HG03439 (cell line): Measurements from ENCODE around the gene PTPRE.
A peak's percentile ranks its signal among the peaks of the same experiment; 100 is the strongest.

Source experiments
- ATAC-seq: cut with Tn5 transposase; IDR thresholded peaks from one replicate; pipeline ENCODE4 v1.9.1; 2021; ENCODE audit warnings: mild to moderate bottlenecking, moderate library complexity; ENCODE audit not compliant: unreplicated experiment

Gene PTPRE

GRCh38 chr10:128040681-128041080 is 133.8 kb downstream of the PTPRE start:
- ATAC-seq: no peak

- ATAC-seq: no peak
These were observed 135.3 kb downstream of the PTPRE start for GRCh38 chr10:128042131-128042610.

- ATAC-seq: no peak
These were observed 136.5 kb downstream of the PTPRE start for GRCh38 chr10:128043259-128044045.

- ATAC-seq: no peak
These were observed 137.3 kb downstream of the PTPRE start for GRCh38 chr10:128044186-128044585.

GRCh38 chr10:128044961-128045832 is 138.3 kb downstream of the PTPRE start:
- ATAC-seq: no peak

- ATAC-seq: no peak
These were observed 138.9 kb downstream of the PTPRE start for GRCh38 chr10:128045833-128046120.

GRCh38 chr10:128046156-128046952 is 139.5 kb downstream of the PTPRE start:
- no peak for ATAC-seq

GRCh38 chr10:128046953-128047290 is 140.0 kb downstream of the PTPRE start:
- ATAC-seq: peak; percentile 1

GRCh38 chr10:128047351-128047750 is 140.4 kb downstream of the PTPRE start:
- peak; percentile 99 for ATAC-seq

- ATAC-seq: no peak
These were observed 141.3 kb downstream of the PTPRE start for GRCh38 chr10:128047991-128048818.

GRCh38 chr10:128048819-128049210 is 141.9 kb downstream of the PTPRE start:
- ATAC-seq: no peak

- no peak for ATAC-seq
These were observed 142.6 kb downstream of the PTPRE start for GRCh38 chr10:128049226-128050120.

GRCh38 chr10:128050121-128050516 is 143.2 kb downstream of the PTPRE start:
- no peak for ATAC-seq

GRCh38 chr10:128050936-128051335 is 144.0 kb downstream of the PTPRE start:
- no peak for ATAC-seq

GRCh38 chr10:128051548-128051947 is 144.6 kb downstream of the PTPRE start:
- no peak for ATAC-seq

- no peak for ATAC-seq
These were observed 145.8 kb downstream of the PTPRE start for GRCh38 chr10:128052696-128053095.

- no peak for ATAC-seq
These were observed 146.5 kb downstream of the PTPRE start for GRCh38 chr10:128053356-128053755.

- no peak for ATAC-seq
These were observed 147.5 kb downstream of the PTPRE start for GRCh38 chr10:128054163-128054970.
